ENCODE results near the gene RPA3.
A peak's percentile ranks its signal among the peaks of the same experiment; 100 is the strongest.

Gene RPA3

GRCh38 chr7:7731732-7732131, 13.3 kb upstream of the RPA3 start:
- TF ChIP-seq CTCF (IDR thresholded peaks at IDR 0.05; ENCODE audit: borderline replicate concordance, extremely low read depth, low read length, poor library complexity, severe bottlenecking) (no peak), EZH2 (IDR thresholded peaks at IDR 0.05; ENCODE audit: borderline replicate concordance, low read depth, low read length, severe bottlenecking) (no peak)
- H3K4me3 ChIP-seq (ENCODE audit: low read depth in 1 of 2, low read length in 2 of 2), result no peak overlapping the region

GRCh38 chr7:7720750-7721621, 2.6 kb upstream of the RPA3 start:
- H3K4me2 ChIP-seq (ENCODE audit: insufficient read depth, low read length), result no peak overlapping the region
- H3K4me3 ChIP-seq (ENCODE audit: low read depth in 1 of 2, low read length in 2 of 2), result no peak overlapping the region
- TF ChIP-seq CTCF (IDR thresholded peaks at IDR 0.05; ENCODE audit: borderline replicate concordance, extremely low read depth, low read length, poor library complexity, severe bottlenecking) (no peak), EZH2 (IDR thresholded peaks at IDR 0.05; ENCODE audit: borderline replicate concordance, low read depth, low read length, severe bottlenecking) (no peak)
- DNase-seq (no peak), ATAC-seq (ENCODE audit: insufficient read depth, low read depth) (no peak)
- no peaks in the 10 kb centered on the region for H4K20me1 ChIP-seq (ENCODE audit: insufficient read depth, low read length)
- no peak overlapping the region for H2AFZ ChIP-seq (ENCODE audit: low read depth, low read length)
- H3K36me3 ChIP-seq (ENCODE audit: insufficient read depth, low read length), result no peaks in the 10 kb centered on the region
- H3K9ac ChIP-seq (ENCODE audit: low read depth, low read length), result peak overlapping the region; percentile 61
- H3K79me2 ChIP-seq (ENCODE audit: insufficient read depth, low read length), result no peaks in the 10 kb centered on the region
- H3K4me1 ChIP-seq (ENCODE audit: insufficient read depth, low read length), result peaks cover 46% of the 10 kb centered on the region
- no peaks in the 10 kb centered on the region for H3K9me3 ChIP-seq (ENCODE audit: insufficient read depth, low read length, severe bottlenecking)
- H3K27me3 ChIP-seq (ENCODE audit: insufficient read depth, low read length, poor library complexity), result no peaks in the 10 kb centered on the region
- peak overlapping the region; percentile 98 for H3K27ac ChIP-seq (ENCODE audit: low read length)

More at GRCh38 chr7:7731732-7732131, 13.3 kb upstream of the RPA3 start:
- Histone ChIP-seq H4K20me1 (ENCODE audit: insufficient read depth, low read length) (no peaks in the 10 kb centered on the region), H3K4me2 (ENCODE audit: insufficient read depth, low read length) (no peak overlapping the region), H3K27me3 (ENCODE audit: insufficient read depth, low read length, poor library complexity) (no peaks in the 10 kb centered on the region), H3K9me3 (ENCODE audit: insufficient read depth, low read length, severe bottlenecking) (peaks cover 1% of the 10 kb centered on the region), H3K9ac (ENCODE audit: low read depth, low read length) (no peak overlapping the region), H3K79me2 (ENCODE audit: insufficient read depth, low read length) (no peaks in the 10 kb centered on the region), H3K27ac (ENCODE audit: low read length) (no peak overlapping the region), H2AFZ (ENCODE audit: low read depth, low read length) (no peak overlapping the region), H3K36me3 (ENCODE audit: insufficient read depth, low read length) (no peaks in the 10 kb centered on the region), H3K4me1 (ENCODE audit: insufficient read depth, low read length) (0 out of 2 replicates have a peak, but pooled peaks cover 4% of the 10 kb centered on the region)
- no peak for DNase-seq
- no peak for ATAC-seq (ENCODE audit: insufficient read depth, low read depth)

- H3K36me3 ChIP-seq (ENCODE audit: insufficient read depth, low read length), result no peaks in the 10 kb centered on the region
- ATAC-seq (ENCODE audit: insufficient read depth, low read depth), result peak; percentile 39
- H3K4me2 ChIP-seq (ENCODE audit: insufficient read depth, low read length), result peak overlapping the region; percentile 58
- H3K9me3 ChIP-seq (ENCODE audit: insufficient read depth, low read length, severe bottlenecking), result no peaks in the 10 kb centered on the region
- no peak overlapping the region for H3K4me3 ChIP-seq (ENCODE audit: low read depth in 1 of 2, low read length in 2 of 2)
- peak; percentile 43 for DNase-seq
- H2AFZ ChIP-seq (ENCODE audit: low read depth, low read length), result peak overlapping the region; percentile 26; the same call in 1 of the 2 replicates
- peak overlapping the region; percentile 98 for H3K27ac ChIP-seq (ENCODE audit: low read length)
- H4K20me1 ChIP-seq (ENCODE audit: insufficient read depth, low read length), result no peaks in the 10 kb centered on the region
- no peaks in the 10 kb centered on the region for H3K27me3 ChIP-seq (ENCODE audit: insufficient read depth, low read length, poor library complexity)
- peak overlapping the region; percentile 61 for H3K9ac ChIP-seq (ENCODE audit: low read depth, low read length)
- peaks cover 46% of the 10 kb centered on the region for H3K4me1 ChIP-seq (ENCODE audit: insufficient read depth, low read length)
- H3K79me2 ChIP-seq (ENCODE audit: insufficient read depth, low read length), result no peaks in the 10 kb centered on the region
- no peak for TF ChIP-seq CTCF (IDR thresholded peaks at IDR 0.05; ENCODE audit: borderline replicate concordance, extremely low read depth, low read length, poor library complexity, severe bottlenecking)
Observed at GRCh38 chr7:7720193-7720592, 1.8 kb upstream of the RPA3 start.
